GM18508 (cell line): Measurements from ENCODE around the gene ANKRD65.
"Not testable (repeated sequence)": the region's sequence is repeated elsewhere in the genome, so short reads cannot be mapped to it uniquely, and the experiment has no call there.

Source experiments
- ATAC-seq: cut with Tn5 transposase; IDR thresholded peaks from one replicate; pipeline ENCODE4 v1.9.1; 2021; ENCODE audit warnings: moderate number of reproducible peaks; ENCODE audit not compliant: insufficient read depth, unreplicated experiment

The ANKRD65 gene

GRCh38 chr1:1373815-1374588, 47.1 kb downstream of the ANKRD65 start:
- no peak for ATAC-seq

DNA sequence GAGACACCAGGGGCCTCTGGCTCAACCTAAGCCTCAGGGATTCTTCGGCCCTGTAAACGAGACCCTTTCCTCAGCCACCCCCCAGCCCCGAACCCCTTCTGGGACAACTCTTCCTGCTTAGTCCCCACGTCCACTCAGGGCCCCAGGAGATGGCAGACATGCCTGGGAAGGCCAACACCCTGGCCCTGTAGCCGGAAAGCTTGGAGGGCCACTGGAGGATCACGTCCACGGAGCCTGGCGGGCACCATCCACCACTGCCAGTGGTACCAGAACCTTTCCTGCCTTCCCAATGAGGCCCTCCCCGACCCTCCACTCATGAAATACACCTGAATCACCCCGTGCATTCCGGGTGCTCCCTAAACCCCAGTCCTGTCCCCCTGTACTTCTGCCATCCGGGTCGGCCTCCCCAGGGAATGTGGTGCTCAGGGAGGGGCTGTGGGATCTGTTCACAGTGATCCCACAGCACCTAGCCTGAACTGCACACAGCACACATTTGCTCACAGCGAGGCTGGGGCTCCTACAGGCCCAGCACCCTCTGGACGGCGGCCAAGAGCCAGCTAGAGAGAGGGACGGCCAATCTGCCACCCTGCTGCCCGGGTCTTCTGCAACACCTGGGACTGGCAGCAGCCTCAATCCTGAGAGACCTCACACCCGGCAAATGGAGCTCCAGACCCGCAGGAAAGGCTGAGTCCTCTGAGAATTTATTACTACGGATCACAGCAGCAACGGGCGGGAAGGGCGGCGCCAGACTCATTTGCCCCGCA, 47.8 kb downstream of the ANKRD65 start:
- ATAC-seq = no peak

DNA sequence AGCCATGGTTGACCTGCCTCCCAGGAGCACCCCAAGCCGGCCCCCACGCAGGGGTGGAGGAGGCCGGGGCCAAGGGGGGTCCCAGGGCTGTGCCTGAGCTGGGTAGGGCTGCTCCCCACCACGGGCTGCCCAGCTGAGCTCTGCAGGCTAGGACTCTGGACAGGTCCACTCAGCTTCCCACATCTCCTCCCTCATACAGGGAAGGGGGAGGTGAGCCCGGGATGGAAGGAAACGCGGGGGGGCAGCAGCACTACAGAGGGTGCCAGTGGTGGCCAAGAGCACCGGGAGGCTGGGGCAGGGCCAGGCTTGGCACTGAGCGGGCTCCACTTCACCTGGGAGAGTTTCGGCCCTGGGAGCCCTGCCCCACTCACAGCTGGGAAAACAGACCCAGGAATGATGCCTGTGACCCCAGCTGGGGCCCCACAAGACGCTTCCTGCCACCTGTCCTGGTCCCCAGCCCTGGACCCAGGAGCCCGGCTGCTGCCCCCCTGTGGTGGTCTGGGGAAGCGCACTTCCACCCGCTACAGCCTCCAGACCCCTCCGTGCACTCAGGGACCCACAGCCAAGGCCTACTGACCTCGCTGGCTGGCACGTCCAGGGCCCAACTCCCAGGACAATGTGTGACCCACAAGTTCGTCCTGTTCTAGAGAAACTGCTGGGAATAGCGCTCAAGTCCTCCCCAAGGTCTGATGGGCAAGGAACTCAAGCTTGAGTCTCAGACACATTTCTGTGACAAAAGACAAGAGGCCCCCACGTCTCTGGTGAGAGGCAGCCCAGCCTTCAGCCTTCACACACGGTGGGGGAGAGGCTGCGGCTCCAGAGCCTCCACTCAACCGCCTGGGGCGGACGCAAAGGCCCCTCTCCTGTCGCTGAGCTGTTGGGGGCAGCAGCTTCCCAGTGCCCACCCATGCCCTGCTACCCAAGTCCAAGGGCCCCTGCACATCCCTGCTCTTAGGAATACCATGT, 49.0 kb downstream of the ANKRD65 start:
- no peak for ATAC-seq

DNA sequence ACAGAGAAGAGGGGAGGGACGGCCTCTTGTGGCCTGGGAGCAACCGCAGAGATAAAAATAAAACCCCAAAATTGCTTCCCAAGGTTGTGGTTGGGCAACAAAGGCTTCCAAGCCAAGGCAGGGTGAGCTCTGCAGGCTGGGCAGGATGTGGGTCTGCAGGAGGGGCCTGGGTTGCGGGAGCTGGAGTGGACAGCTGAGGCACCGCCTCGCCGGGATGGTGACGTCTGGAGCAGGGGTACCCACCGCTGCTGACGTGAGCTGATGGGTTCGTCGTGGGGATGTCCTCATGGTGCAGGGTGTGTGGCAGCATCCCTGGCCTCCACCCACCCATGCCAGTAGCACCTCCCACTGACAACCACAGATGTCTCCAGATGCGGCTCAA, 49.7 kb downstream of the ANKRD65 start:
- no peak for ATAC-seq

GRCh38 chr1:1370771-1371300, 50.2 kb downstream of the ANKRD65 start:
- no peak for ATAC-seq

GRCh38 chr1:1370094-1370493, 51.0 kb downstream of the ANKRD65 start:
- not testable (repeated sequence) for ATAC-seq
